LNCaP clone FGC (cell line): Measurements from ENCODE around the gene PRKCG.
A peak's percentile ranks its signal among the peaks of the same experiment; 100 is the strongest.

ENCODE experiments used
- DNase-seq: peaks from one replicate; pipeline ENCODE4 v3.0.0-alpha.2; 2011; ENCODE audit warnings: low read depth
- H3K4me3 ChIP-seq: 2 replicates; pipeline ENCODE4 v1.5.1; 2011; ENCODE audit warnings: mild to moderate bottlenecking, low read depth, low read length, control low read depth
- CTCF ChIP-seq: IDR thresholded peaks from 2 replicates; pipeline ENCODE4 v1.5.1; 2012; ENCODE audit warnings: mild to moderate bottlenecking; ENCODE audit not compliant: control insufficient read depth, insufficient read depth; ENCODE audit errors: extremely low read depth

Gene PRKCG

GRCh38 chr19:53903055-53903680 is 21.2 kb downstream of the PRKCG start:
- DNase-seq: peak; percentile 59
- no peak for TF ChIP-seq CTCF
- H3K4me3 ChIP-seq: no peak overlapping the region

GRCh38 chr19:53904909-53905308 is 22.9 kb downstream of the PRKCG start:
- H3K4me3 ChIP-seq: no peak overlapping the region
- TF ChIP-seq CTCF: no peak
- no peak for DNase-seq

GRCh38 chr19:53905787-53906186 is 23.8 kb downstream of the PRKCG start:
- no peak for DNase-seq
- no peak for TF ChIP-seq CTCF
- H3K4me3 ChIP-seq: no peak overlapping the region

- no peak for DNase-seq
- H3K4me3 ChIP-seq: no peak overlapping the region
- peak; percentile 82 for TF ChIP-seq CTCF
Measured at GRCh38 chr19:53906211-53907192, 24.5 kb downstream of the PRKCG start.

- no peak overlapping the region for H3K4me3 ChIP-seq
- DNase-seq: no peak
- TF ChIP-seq CTCF: no peak
Measured at GRCh38 chr19:53907193-53907581, 25.2 kb downstream of the PRKCG start.

- no peak for TF ChIP-seq CTCF
- H3K4me3 ChIP-seq: no peak overlapping the region
- DNase-seq: no peak
Measured at GRCh38 chr19:53907690-53908089, 25.7 kb downstream of the PRKCG start.
